Activated T-cell treated with anti-CD3 and anti-CD28 coated beads for 4 hours (primary cell): ENCODE data around the gene INSM1.

Experiments used
- DNase-seq: peaks from one replicate; pipeline ENCODE4 v3.0.0-alpha.2; 2020

INSM1 gene

DNA sequence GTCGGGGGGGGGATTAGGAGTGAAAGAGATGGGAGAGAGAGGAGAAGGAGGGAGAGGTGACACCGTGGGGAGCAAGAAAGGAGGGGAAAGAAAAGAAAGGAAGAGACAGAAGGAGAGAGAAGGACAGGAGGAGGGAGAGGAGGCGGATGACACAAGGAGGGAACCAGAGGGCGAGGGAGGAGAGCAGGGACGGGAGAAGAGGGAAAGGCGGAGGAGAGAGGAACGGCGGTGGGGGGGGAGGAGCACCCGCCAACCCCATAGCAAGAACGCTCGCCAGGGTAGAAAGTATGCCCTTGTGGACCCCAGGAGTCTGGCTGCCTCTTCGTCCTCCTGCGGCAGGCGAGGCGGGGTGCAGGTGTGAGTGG lies 4.5 kb upstream of the INSM1 start:
- no peak for DNase-seq

GRCh38 chr20:20363799-20364592 lies 3.9 kb upstream of the INSM1 start:
- no peak for DNase-seq

DNA sequence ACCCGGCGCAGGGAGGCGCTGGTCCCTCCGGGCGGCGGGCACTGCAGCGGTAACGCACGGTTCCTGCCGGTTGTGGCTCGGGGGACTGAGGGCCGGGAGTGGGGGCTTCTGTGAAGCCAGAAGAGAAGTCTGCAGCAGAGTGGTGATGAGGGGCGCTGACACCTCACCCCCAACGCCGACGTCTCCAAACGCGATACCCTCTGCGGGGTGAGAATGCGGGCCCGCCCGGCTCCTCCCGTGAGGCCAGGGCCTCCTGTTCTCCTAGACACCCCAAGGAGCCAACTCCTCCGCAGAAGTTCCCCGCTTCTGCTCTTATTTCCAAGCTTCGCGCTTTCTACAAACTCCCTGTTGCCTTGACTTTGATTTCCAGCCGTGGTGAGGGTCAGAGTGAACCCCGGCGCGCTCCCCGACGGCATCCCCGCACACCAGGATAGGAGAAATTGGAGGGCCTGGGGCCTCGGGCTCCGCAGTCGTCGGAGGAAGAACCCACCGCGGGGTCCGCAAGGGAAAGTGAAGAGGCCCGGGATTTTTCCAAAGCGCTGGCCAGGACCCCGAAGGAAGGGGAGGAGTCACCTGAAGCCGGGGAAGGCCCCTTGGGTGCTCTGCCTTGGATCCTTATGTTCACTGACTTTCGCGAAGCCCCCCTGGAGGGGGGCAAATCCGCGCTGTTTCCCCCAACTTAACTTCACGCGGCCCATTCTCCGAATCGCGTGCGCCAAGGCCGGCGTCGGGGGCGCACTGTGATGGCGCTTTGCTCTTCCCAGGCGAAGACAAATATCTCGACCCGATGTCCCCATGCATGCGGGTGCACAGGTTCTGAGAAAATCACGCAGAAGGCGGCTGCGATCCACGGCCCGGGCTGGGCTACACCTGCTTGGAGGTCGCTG lies 3.1 kb upstream of the INSM1 start:
- DNase-seq, result no peak

DNA sequence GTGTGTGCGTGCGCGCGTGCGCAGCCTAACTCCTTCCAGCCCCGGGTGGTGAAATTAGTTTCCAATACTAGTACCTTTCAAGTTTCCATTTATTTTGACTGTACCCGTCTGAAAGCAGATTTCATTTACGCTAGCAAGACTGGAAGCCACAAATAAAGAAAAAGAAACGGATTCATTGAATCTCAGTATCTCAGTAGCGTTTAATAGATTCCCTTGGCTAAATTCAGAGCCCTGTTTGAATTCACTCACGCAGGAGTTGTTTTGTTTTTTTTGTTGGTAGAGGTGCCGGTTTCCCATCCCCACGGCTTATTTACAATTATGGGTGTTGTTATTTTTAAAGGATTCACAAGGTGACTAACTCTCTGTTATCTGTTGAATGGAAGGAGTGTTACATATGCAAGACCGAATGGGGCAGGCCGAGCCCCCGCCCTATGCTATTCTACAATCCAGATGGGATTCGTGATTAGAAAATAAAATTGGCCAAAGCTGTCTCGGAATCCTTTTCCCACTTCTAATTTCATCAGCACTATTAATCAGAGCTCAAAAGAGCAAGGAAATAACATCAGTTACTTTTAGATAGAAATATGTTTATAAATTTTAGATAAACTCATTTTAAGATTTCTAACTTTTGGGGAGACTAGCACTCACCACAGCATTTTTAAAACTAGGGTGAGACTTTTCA lies 2.3 kb upstream of the INSM1 start:
- no peak for DNase-seq

GRCh38 chr20:20366551-20366875 lies 1.4 kb upstream of the INSM1 start:
- no peak for DNase-seq

DNA sequence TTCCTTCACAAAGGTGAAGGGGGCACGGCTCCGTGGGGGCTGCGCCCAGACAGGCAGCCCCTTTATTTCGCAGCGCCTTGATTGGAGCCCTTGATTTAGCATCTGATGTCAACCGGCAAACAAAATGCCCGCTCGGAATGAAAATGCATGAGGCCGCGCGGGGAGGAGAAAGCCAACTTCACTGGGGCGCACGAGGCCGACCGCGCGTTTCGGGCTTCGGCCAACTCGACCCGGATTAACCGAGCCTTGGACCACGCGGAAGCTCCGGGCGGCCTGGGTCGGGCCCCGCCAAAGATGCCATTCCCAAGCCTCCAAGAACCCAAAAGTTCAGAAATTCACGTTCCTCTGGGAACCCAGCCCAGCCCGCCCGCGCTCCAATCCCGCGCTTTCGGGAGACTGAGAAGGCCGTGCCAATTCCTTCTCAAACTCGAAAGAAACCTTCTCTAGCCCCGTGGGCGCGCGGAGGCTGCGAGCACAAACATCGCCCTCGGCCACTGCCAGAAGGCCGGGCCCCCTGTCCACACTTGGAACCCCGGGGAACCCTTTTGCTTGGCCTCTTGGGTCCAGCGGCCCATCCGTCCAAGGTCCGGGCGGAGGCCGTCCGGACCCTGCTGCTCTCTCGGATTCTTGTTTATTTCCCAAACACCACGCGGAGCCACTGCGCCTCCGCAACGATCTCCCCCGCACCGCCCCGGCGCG lies 879 bp upstream of the INSM1 start:
- no peak for DNase-seq

DNA sequence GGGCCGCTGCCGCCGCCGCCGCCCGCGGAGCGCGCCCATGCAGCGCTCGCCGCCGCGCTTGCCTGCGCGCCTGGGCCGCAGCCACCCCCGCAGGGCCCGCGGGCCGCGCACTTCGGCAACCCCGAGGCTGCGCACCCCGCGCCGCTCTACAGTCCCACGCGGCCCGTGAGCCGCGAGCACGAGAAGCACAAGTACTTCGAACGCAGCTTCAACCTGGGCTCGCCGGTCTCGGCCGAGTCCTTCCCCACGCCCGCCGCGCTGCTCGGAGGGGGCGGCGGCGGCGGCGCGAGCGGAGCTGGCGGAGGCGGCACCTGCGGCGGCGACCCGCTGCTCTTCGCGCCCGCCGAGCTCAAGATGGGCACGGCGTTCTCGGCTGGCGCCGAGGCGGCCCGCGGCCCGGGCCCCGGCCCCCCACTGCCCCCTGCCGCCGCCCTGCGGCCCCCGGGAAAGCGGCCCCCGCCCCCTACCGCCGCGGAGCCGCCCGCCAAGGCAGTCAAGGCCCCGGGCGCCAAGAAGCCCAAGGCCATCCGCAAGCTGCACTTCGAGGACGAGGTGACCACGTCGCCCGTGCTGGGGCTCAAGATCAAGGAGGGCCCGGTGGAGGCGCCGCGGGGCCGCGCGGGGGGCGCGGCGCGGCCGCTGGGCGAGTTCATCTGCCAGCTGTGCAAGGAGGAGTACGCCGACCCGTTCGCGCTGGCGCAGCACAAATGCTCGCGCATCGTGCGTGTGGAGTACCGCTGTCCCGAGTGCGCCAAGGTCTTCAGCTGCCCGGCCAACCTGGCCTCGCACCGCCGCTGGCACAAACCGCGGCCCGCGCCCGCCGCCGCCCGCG lies 730 bp downstream of the INSM1 start:
- DNase-seq, result no peak

GRCh38 chr20:20369250-20370093 lies 1.6 kb downstream of the INSM1 start:
- DNase-seq, result no peak

DNA sequence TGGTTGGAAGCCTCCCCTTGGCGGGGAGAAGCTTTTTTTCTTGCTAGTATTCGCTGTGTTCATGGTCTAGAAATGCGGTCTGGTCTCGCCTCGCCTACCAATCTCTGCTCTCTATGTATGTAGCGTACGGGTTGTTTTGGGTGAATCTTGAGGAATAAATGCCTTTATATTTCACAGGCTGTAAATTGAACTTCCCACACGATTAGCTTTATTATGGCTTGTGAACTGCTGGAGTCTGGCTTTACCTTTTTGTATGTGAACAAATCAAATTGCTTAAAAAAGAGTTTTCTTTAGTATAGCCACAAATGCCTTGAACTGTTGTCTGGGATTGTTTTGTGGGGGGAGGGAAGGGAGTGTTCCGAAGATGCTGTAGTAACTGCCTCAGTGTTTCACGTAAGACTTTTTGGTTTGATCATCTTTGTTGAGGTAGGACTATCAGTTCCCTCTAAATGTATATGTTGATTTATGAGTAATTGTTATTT lies 2.2 kb downstream of the INSM1 start:
- DNase-seq, result no peak

GRCh38 chr20:20371083-20371482 lies 3.2 kb downstream of the INSM1 start:
- no peak for DNase-seq

GRCh38 chr20:20371681-20372080 lies 3.8 kb downstream of the INSM1 start:
- no peak for DNase-seq

DNA sequence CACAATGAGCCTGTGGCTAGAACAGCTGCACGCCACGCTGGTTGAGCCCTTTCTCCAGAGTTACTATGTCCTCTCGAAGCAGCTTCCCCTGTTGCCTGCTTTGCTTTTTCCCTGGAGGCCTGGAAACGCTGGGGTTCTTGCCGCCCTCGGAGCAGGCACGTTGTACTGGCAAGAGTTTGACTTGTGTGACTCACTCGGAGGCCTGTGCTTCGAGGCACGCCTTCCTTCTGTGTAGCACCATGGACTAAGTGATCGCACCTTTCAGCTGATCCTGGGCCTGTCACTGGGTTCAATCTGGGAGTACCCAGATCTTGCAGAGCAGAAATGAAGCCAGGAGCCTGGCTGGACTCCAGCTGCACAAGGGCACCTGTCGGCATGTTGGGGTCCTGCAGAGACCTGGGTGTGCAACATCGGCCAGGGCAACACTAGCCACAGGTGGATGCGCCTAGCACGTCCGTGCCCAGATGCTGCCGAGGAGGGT lies 5.2 kb downstream of the INSM1 start:
- DNase-seq, result no peak

- no peak for DNase-seq
Measured at GRCh38 chr20:20375862-20376261, 8.0 kb downstream of the INSM1 start.

- DNase-seq, result no peak
Measured at GRCh38 chr20:20386192-20386591, 18.3 kb downstream of the INSM1 start.

DNA sequence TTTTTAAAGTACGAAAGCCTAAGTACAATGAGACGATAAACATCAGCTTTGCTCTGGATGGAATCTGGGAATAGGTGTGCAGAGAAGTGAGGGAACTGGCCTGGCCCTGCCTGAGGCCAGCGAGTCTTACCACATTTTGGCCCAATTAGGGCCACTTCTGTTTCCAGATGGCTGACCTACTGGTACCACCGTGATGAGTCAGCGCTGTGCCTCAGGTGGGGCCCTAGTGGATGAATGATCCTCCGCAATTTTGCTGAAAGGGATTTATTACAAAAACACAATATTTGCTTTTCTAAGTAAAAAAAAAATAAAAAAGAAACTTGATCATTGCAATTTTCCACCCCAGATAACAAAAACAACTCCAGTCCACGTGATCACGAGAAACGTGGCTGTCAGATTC lies 22.5 kb downstream of the INSM1 start:
- DNase-seq, result no peak

- DNase-seq, result no peak
Measured at GRCh38 chr20:20391115-20391514, 23.2 kb downstream of the INSM1 start.

DNA sequence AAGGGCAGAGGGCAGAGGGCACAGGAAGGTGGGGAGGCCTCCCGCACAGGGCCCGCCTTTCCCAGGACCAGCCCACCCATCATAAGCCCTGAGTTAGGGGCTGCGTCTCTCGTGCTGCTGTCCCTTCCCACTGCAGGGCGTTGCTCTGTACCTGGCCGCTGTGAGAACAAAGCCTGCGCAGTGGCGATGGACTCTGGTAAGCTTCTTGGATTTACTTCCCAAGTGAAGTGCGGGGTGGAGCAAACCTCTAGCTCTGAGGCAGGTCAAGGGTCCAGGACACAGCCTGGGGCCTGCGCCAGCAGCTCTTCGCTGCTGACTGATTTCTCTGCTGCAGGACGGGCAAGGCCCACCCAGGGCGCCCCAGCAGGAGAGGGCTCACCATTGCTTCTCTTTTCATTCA lies 23.9 kb downstream of the INSM1 start:
- no peak for DNase-seq

DNA sequence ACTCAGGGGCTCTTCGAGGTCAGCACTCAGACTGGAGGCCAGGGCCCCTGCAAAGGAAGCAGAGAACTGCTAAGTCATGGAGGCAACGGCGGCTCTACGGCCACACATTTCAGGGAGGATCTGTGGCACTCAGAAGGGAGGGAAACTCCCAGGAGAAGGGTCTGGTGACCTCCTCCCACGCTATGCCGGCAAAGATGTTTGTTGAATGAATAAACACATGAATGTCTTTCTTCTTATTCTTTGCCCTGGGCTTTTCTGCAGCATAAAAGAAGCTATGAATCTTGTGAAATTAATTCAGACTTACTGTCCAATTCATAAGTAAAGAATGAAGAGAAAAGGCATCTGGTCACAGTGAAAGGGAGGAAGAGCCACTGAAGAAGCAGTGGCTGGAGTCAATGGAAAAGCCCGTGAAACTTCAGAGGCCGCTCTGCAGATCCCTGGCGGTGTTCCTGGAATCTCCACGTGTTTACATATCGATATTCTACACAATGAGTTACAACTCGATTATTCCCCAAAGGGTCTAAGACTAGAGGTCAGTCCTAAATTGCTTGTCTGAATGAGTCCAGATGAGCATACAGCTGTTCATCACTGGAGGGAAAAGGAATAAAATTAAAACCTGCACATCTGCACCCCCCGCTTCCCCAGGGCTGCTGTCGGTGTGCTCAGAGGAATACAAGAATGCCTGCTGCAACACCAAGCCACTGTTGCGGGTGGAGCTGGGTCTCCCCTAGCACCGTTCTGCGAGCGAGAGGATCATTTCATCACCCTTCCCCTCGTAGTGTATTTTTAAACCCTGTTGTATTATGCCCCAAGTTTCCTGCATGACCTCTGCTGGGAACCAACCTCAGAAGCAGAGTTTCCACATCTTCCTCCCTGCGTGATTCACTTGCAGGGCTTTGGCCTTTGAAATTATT lies 25.6 kb downstream of the INSM1 start:
- no peak for DNase-seq

GRCh38 chr20:20395087-20395486 lies 27.2 kb downstream of the INSM1 start:
- DNase-seq, result no peak
